ENCODE results near the gene PTCSC3.

Gene PTCSC3

GRCh38 chr14:36207500-36207899 is 31.0 kb upstream of the PTCSC3 start:
- H3K4me3 ChIP-seq (ENCODE audit: low read depth, low read length) = no peak overlapping the region
- no peak for TF ChIP-seq CTCF (IDR thresholded peaks at IDR 0.05; ENCODE audit: borderline replicate concordance, insufficient read depth, low read depth, low read length)

GRCh38 chr14:36204461-36205073 is 28.0 kb upstream of the PTCSC3 start:
- H3K4me3 ChIP-seq (ENCODE audit: low read depth, low read length) = no peak overlapping the region
- no peak for TF ChIP-seq CTCF (IDR thresholded peaks at IDR 0.05; ENCODE audit: borderline replicate concordance, insufficient read depth, low read depth, low read length)

GRCh38 chr14:36198378-36198777 is 21.9 kb upstream of the PTCSC3 start:
- no peak overlapping the region for H3K4me3 ChIP-seq (ENCODE audit: low read depth, low read length)
- TF ChIP-seq CTCF (IDR thresholded peaks at IDR 0.05; ENCODE audit: borderline replicate concordance, insufficient read depth, low read depth, low read length) = no peak

GRCh38 chr14:36194663-36195062 is 18.1 kb upstream of the PTCSC3 start:
- no peak for TF ChIP-seq CTCF (IDR thresholded peaks at IDR 0.05; ENCODE audit: borderline replicate concordance, insufficient read depth, low read depth, low read length)

GRCh38 chr14:36192530-36192929 is 16.0 kb upstream of the PTCSC3 start:
- TF ChIP-seq CTCF (IDR thresholded peaks at IDR 0.05; ENCODE audit: borderline replicate concordance, insufficient read depth, low read depth, low read length) = no peak
- no peak overlapping the region for H3K4me3 ChIP-seq (ENCODE audit: low read depth, low read length)

More at GRCh38 chr14:36194663-36195062, 18.1 kb upstream of the PTCSC3 start:
- no peak overlapping the region for H3K4me3 ChIP-seq (ENCODE audit: low read depth, low read length)

GRCh38 chr14:36183402-36183801 is 6.9 kb upstream of the PTCSC3 start:
- H3K4me3 ChIP-seq (ENCODE audit: low read depth, low read length) = no peak overlapping the region
- no peak for TF ChIP-seq CTCF (IDR thresholded peaks at IDR 0.05; ENCODE audit: borderline replicate concordance, insufficient read depth, low read depth, low read length)

GRCh38 chr14:36181417-36181816 is 4.9 kb upstream of the PTCSC3 start:
- no peak for TF ChIP-seq CTCF (IDR thresholded peaks at IDR 0.05; ENCODE audit: borderline replicate concordance, insufficient read depth, low read depth, low read length)
- H3K4me3 ChIP-seq (ENCODE audit: low read depth, low read length) = no peak overlapping the region
